ENCODE measurements around the gene FOXJ2.
"Not testable (repeated sequence)": the region's sequence is repeated elsewhere in the genome, so short reads cannot be mapped to it uniquely, and the experiment has no call there.

Gene FOXJ2

DNA sequence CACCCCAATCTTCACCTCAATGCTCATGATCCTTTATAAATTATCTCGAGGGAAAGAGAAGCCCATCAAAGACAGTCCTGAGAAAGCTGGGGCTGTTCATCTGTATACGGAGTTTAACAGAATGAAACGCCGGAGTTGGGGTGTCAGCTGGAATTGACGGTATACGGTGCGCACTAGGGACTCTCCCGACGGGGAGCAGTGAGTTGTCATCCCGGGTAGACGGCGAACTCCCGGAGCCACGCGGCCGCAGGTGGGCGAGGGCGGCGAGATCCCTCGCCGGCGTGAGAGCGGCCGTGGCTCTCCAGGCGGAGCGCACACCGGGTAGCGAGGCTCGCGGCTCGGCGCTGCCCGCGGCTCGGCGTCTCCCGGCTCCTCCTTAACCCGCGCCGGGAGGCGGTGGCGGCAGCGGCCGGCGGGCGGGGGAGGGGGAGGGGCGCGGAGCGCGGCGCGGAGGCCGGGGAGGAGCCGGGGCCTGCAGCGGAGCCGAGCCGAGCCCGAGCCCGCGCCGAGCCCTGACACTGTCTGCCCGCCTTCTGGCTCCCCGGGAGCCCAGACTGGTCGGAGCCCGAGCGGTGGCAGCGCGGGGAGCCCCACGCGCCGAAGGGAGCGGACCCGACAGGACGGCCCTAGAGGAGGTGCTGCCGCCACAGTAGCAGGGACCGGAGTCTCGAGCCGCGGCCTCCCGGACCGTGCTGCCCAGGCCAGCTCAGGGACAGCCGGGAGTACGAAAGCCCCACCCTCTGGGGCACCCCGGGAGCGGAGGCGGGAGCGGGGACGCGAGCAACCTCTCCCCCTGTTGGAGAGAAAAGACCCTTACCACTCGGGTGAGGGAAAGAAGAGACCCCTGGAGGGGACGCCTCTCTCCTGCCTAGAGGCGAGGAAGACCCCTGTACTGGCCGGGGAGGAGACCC lies at the start of gene FOXJ2:
Gene FOXJ2, plus strand, starts transcription at position 475 of the 911 bp plus-strand sequence. CDS start 7,117 bp downstream, outside the sequence.
- peak within 1 kb of the TSS; percentile 97 for H3K4me2 ChIP-seq (ENCODE audit: low read depth, low read length)
- peak within 1 kb of the TSS; percentile 99 for H3K4me3 ChIP-seq (ENCODE audit: low read length)
- no peaks in the 10 kb centered on the region for H3K27me3 ChIP-seq (replicated peaks; ENCODE audit: insufficient read depth, low read length)
- H3K9me2 ChIP-seq (replicated peaks; ENCODE audit: insufficient read depth, low read length) = no peaks in the 10 kb centered on the region
- H3K27ac ChIP-seq (ENCODE audit: low read length) = peak within 1 kb of the TSS; percentile 52; the same call in 1 of the 2 replicates
- no peaks in the 10 kb centered on the region for H4K20me1 ChIP-seq (ENCODE audit: insufficient read depth, low read length)
- peaks cover 27% of the 10 kb centered on the region; the same call in 1 of the 2 replicates for H3K4me1 ChIP-seq (ENCODE audit: low read length)
- TF ChIP-seq EZH2 (optimal IDR thresholded peaks at IDR 0.05; ENCODE audit: low read depth, low read length) (no peak), EZH2phosphoT487 (IDR thresholded peaks at IDR 0.05; ENCODE audit: low read length) (no peak)
- TF ChIP-seq, protein P1, sequence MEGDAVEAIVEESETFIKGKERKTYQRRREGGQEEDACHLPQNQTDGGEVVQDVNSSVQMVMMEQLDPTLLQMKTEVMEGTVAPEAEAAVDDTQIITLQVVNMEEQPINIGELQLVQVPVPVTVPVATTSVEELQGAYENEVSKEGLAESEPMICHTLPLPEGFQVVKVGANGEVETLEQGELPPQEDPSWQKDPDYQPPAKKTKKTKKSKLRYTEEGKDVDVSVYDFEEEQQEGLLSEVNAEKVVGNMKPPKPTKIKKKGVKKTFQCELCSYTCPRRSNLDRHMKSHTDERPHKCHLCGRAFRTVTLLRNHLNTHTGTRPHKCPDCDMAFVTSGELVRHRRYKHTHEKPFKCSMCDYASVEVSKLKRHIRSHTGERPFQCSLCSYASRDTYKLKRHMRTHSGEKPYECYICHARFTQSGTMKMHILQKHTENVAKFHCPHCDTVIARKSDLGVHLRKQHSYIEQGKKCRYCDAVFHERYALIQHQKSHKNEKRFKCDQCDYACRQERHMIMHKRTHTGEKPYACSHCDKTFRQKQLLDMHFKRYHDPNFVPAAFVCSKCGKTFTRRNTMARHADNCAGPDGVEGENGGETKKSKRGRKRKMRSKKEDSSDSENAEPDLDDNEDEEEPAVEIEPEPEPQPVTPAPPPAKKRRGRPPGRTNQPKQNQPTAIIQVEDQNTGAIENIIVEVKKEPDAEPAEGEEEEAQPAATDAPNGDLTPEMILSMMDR (IDR thresholded peaks at IDR 0.05; ENCODE audit: low read length) = no peak
- H2AFZ ChIP-seq (ENCODE audit: low read length) = peak within 1 kb of the TSS; percentile 99
- DNase-seq = peak; percentile 80
- no peaks in the 10 kb centered on the region for H3F3A ChIP-seq (ENCODE audit: insufficient read depth, low read length)
- peaks cover 31% of the 10 kb centered on the region for H3K79me2 ChIP-seq (ENCODE audit: low read length)
- H3K36me3 ChIP-seq (replicated peaks; ENCODE audit: insufficient read depth, low read length) = no peaks in the 10 kb centered on the region
- no peaks in the 10 kb centered on the region for H3K9me3 ChIP-seq (replicated peaks; ENCODE audit: insufficient read depth, low read length)
- H3K9ac ChIP-seq (ENCODE audit: low read length) = peak within 1 kb of the TSS; percentile 98

DNA sequence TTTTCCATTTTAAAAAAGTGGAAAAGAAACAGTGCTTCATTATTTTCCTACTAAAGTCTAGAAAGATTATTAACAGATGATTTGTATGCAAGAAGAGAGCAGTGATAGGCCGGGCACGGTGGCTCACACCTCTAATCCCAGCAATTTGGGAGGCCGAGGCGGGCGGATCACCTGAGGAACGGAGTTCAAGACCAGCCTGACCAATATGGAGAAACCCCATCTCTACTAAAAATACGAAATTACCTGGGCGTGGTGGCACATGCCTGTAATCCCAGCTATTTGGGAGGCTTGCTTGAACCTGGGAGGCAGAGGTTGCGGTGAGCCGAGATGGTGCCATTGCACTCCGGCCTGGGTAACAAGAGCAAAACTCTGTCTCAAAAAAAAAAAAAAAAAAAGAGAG lies 49.5 kb upstream of the FOXJ2 start:
- H3K9ac ChIP-seq (ENCODE audit: low read length); DNase-seq; H3K79me2 ChIP-seq (ENCODE audit: low read length); H3K4me1 ChIP-seq (ENCODE audit: low read length); H3K27me3 ChIP-seq (replicated peaks; ENCODE audit: insufficient read depth, low read length); H3K36me3 ChIP-seq (replicated peaks; ENCODE audit: insufficient read depth, low read length); H3K4me2 ChIP-seq (ENCODE audit: low read depth, low read length); H3K9me3 ChIP-seq (replicated peaks; ENCODE audit: insufficient read depth, low read length); H3K4me3 ChIP-seq (ENCODE audit: low read length); H2AFZ ChIP-seq (ENCODE audit: low read length); H3K27ac ChIP-seq (ENCODE audit: low read length); H4K20me1 ChIP-seq (ENCODE audit: insufficient read depth, low read length); H3K9me2 ChIP-seq (replicated peaks; ENCODE audit: insufficient read depth, low read length); H3F3A ChIP-seq (ENCODE audit: insufficient read depth, low read length): not testable (repeated sequence)

DNA sequence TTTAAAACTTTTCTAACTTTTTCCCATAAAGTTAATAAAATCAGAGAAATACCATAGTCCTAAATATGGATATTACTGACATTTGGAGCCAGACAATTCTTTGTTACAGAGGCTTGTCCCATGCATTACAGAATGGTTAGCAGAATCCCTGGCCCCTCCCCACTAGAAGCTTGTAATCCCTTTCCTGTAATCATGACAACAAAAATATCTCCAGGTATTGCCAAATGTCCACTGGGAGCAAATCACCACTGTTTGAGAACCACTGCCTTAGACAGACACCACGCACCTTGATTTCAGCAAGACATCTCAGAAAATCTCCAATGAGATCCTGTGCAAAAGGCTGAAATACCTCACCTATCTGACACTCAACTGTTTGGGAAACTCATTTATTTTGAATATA lies 49.1 kb upstream of the FOXJ2 start:
- H3K4me2 ChIP-seq (ENCODE audit: low read depth, low read length); H3K4me3 ChIP-seq (ENCODE audit: low read length); H3K9me3 ChIP-seq (replicated peaks; ENCODE audit: insufficient read depth, low read length); H3K79me2 ChIP-seq (ENCODE audit: low read length); H4K20me1 ChIP-seq (ENCODE audit: insufficient read depth, low read length); H3F3A ChIP-seq (ENCODE audit: insufficient read depth, low read length); DNase-seq; H3K27me3 ChIP-seq (replicated peaks; ENCODE audit: insufficient read depth, low read length); H3K9ac ChIP-seq (ENCODE audit: low read length); H3K27ac ChIP-seq (ENCODE audit: low read length); H3K9me2 ChIP-seq (replicated peaks; ENCODE audit: insufficient read depth, low read length); H3K36me3 ChIP-seq (replicated peaks; ENCODE audit: insufficient read depth, low read length); H3K4me1 ChIP-seq (ENCODE audit: low read length); H2AFZ ChIP-seq (ENCODE audit: low read length): not testable (repeated sequence)

DNA sequence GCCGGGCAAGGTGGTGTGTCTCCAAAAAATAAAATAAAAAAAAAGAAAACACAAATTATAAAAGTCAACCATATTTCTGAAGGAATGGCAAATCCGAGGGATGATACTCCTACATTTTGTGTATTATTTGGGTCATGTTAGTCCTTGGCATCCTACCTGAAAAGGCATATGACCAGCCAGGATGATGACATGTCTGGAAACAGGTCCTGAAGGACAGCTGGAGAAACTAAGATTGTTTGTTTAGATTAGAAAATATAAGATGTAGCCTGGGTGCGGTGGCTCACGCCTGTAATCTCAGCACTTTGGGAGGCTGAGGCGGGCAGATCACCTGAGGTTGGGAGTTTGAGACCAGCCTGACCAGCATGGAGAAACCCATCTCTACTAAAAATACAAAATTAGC lies 47.6 kb upstream of the FOXJ2 start:
- H3K27me3 ChIP-seq (replicated peaks; ENCODE audit: insufficient read depth, low read length) = no peaks in the 10 kb centered on the region
- H2AFZ ChIP-seq (ENCODE audit: low read length) = no peak overlapping the region
- no peak overlapping the region for H3K9ac ChIP-seq (ENCODE audit: low read length)
- no peaks in the 10 kb centered on the region for H3K4me1 ChIP-seq (ENCODE audit: low read length)
- no peak for DNase-seq
- H3K4me2 ChIP-seq (ENCODE audit: low read depth, low read length) = no peak overlapping the region
- no peaks in the 10 kb centered on the region for H3F3A ChIP-seq (ENCODE audit: insufficient read depth, low read length)
- no peaks in the 10 kb centered on the region for H3K79me2 ChIP-seq (ENCODE audit: low read length)
- no peak overlapping the region for H3K27ac ChIP-seq (ENCODE audit: low read length)
- TF ChIP-seq, protein P1 (IDR thresholded peaks at IDR 0.05; ENCODE audit: low read length) = no peak
- TF ChIP-seq EZH2phosphoT487 (IDR thresholded peaks at IDR 0.05; ENCODE audit: low read length) (no peak), EZH2 (optimal IDR thresholded peaks at IDR 0.05; ENCODE audit: low read depth, low read length) (no peak)
- H3K9me3 ChIP-seq (replicated peaks; ENCODE audit: insufficient read depth, low read length) = no peaks in the 10 kb centered on the region
- no peaks in the 10 kb centered on the region for H3K9me2 ChIP-seq (replicated peaks; ENCODE audit: insufficient read depth, low read length)
- no peaks in the 10 kb centered on the region for H3K36me3 ChIP-seq (replicated peaks; ENCODE audit: insufficient read depth, low read length)
- no peak overlapping the region for H3K4me3 ChIP-seq (ENCODE audit: low read length)
- H4K20me1 ChIP-seq (ENCODE audit: insufficient read depth, low read length) = no peaks in the 10 kb centered on the region
